Amniotic stem cell (primary cell): ENCODE measurements around the gene NFE2L1.
"Not testable (repeated sequence)": the region's sequence is repeated elsewhere in the genome, so short reads cannot be mapped to it uniquely, and the experiment has no call there.

Source experiments
- DNase-seq: peaks from one replicate; lab custom pipeline; 2025; lab: John Stamatoyannopoulos, UW

Gene NFE2L1

GRCh38 chr17:48023400-48024148, 24.6 kb upstream of the NFE2L1 start:
- peak; percentile 42 for DNase-seq

GRCh38 chr17:48024149-48025039, 23.8 kb upstream of the NFE2L1 start:
- DNase-seq, result no peak

GRCh38 chr17:48025040-48025903, 22.9 kb upstream of the NFE2L1 start:
- DNase-seq, result peak; percentile 92

GRCh38 chr17:48025904-48026501, 22.2 kb upstream of the NFE2L1 start:
- no peak for DNase-seq

GRCh38 chr17:48026502-48027321, 21.4 kb upstream of the NFE2L1 start:
- peak; percentile 87 for DNase-seq

GRCh38 chr17:48027322-48027981, 20.7 kb upstream of the NFE2L1 start:
- no peak for DNase-seq

GRCh38 chr17:48028736-48029135, 19.4 kb upstream of the NFE2L1 start:
- DNase-seq, result no peak

- DNase-seq, result no peak
Measured at GRCh38 chr17:48030531-48030930, 17.6 kb upstream of the NFE2L1 start.

GRCh38 chr17:48031966-48032365, 16.2 kb upstream of the NFE2L1 start:
- no peak for DNase-seq

GRCh38 chr17:48034734-48035133, 13.4 kb upstream of the NFE2L1 start:
- DNase-seq, result not testable (repeated sequence)

GRCh38 chr17:48036693-48037035, 11.5 kb upstream of the NFE2L1 start:
- no peak for DNase-seq

GRCh38 chr17:48037036-48037837, 10.9 kb upstream of the NFE2L1 start, which contains the start of gene COPZ2:
Gene COPZ2, minus strand, starts transcription at chr17:48037797. Its CDS starts 20 bp downstream, at chr17:48037777.
- no peak for DNase-seq

GRCh38 chr17:48037838-48038323, 10.3 kb upstream of the NFE2L1 start:
- no peak for DNase-seq

GRCh38 chr17:48038687-48039086, 9.5 kb upstream of the NFE2L1 start:
- DNase-seq, result no peak

GRCh38 chr17:48043176-48043575, 5.0 kb upstream of the NFE2L1 start:
- DNase-seq, result no peak

- no peak for DNase-seq
Measured at GRCh38 chr17:48044851-48045250, 3.3 kb upstream of the NFE2L1 start.

- DNase-seq, result no peak
Measured at GRCh38 chr17:48045316-48046001, 2.7 kb upstream of the NFE2L1 start.

- DNase-seq, result no peak
Measured at GRCh38 chr17:48046296-48046695, 1.9 kb upstream of the NFE2L1 start.
